Testis (tissue), 3 donors: Measurements from ENCODE around the gene COPS2. TPM values are rescaled to one million over a fixed set of nuclear protein-coding genes. Genes with fewer than 3 reads are reported as not detected.

Source experiments
- DNase-seq: peaks from one replicate; pipeline ENCODE4 v3.0.0-alpha.2; 2019
- H3K27ac ChIP-seq, 2 donors: fragments of 200-600 bp; sonication (generic); one replicate each; pipeline ENCODE4 v1.5.1; 2019
- H3K27me3 ChIP-seq: fragments of 200-600 bp; sonication (generic); one replicate; pipeline ENCODE4 v1.5.1; 2019
- H3K36me3 ChIP-seq: fragments of 200-600 bp; sonication (generic); one replicate; pipeline ENCODE4 v1.5.1; 2017; ENCODE audit warnings: low read depth; ENCODE audit errors: missing control alignments
- H3K4me1 ChIP-seq: fragments of 200-600 bp; sonication (generic); one replicate; pipeline ENCODE4 v1.5.1; 2019
- H3K4me3 ChIP-seq, 2 donors: fragments of 200-600 bp; sonication (generic); one replicate each; pipeline ENCODE4 v1.5.1; 2017 to 2019
- H3K9me3 ChIP-seq: fragments of 200-600 bp; sonication (generic); one replicate; pipeline ENCODE4 v1.5.1; 2017
- POLR2A ChIP-seq: fragments of 450-650 bp; IDR thresholded peaks from one replicate; pipeline ENCODE4 v1.6.1; 2017; ENCODE audit warnings: antibody characterized with exemption, mild to moderate bottlenecking, moderate library complexity
- WGBS, 2 donors: methylation state at CpG; one replicate each; pipeline ENCODE4 v1.1.5; 2018; 5-methylcytosine and 5-hydroxymethylcytosine counted together
- intact Hi-C: fragments of 100-400 bp; cut with DNase I; formaldehyde crosslinking; loops from one replicate; pipeline ENCODE4 v1.15.1; 2023; ENCODE audit warnings: low total_unique reads
- polyA plus RNA-seq: library from polyadenylated mRNA; stranded (reverse); fragments of 350-450 nt; fragmentation: Illumina TruSeq; extraction: RNeasy Lipid Tissue Mini Kit (QIAGEN cat#74804); gene quantifications from one replicate; pipeline ENCODE4 v1.2.3, GENCODE V29; 2014; ENCODE audit warnings: low read depth, low replicate concordance; ENCODE audit not compliant: insufficient read depth
- total RNA-seq, 2 donors: library from RNA; depleted of rRNA; stranded (reverse); fragments of >200 nt; gene quantifications; one replicate each; pipeline ENCODE4 v1.2.3, GENCODE V29; 2016
- TF ChIP-seq, protein P1 (sequence below), 3 experiments: fragments of 450-650 bp in 2 of 3; fragments of 200-600 bp in 1 of 3; sonication (generic) in 1 of 3; IDR thresholded peaks; one replicate each; pipeline ENCODE4 v1.5.1; 2016 to 2019; ENCODE audit warnings: antibody characterized with exemption in 3 of 3, mild to moderate bottlenecking in 2 of 3, moderate library complexity in 1 of 3

COPS2 gene
- total and polyA plus RNA-seq, 3 donors from 2014 or later = 55.4 to 65.0 (median 62.4) TPM

DNA sequence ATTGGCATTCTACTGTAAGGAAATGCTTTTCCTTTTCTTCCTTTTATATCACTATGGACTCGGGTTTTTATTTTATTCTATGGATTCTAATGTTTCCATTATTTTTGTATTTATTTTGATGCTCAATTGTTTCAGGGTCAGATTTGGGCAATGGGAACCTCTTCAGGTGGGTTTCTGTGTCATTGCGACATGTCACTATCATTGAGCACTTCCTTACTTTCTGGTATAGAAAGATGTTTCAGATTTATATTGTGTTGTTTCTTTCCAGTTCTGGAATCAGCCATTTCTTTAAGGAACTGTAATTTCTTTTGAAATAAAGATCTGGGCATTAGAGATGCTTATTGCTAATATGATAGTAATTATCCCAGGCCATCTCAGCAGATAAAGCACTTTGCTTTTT is 36.5 kb upstream of the COPS2 start:
- TF ChIP-seq POLR2A = no peak
- TF ChIP-seq, protein P1, sequence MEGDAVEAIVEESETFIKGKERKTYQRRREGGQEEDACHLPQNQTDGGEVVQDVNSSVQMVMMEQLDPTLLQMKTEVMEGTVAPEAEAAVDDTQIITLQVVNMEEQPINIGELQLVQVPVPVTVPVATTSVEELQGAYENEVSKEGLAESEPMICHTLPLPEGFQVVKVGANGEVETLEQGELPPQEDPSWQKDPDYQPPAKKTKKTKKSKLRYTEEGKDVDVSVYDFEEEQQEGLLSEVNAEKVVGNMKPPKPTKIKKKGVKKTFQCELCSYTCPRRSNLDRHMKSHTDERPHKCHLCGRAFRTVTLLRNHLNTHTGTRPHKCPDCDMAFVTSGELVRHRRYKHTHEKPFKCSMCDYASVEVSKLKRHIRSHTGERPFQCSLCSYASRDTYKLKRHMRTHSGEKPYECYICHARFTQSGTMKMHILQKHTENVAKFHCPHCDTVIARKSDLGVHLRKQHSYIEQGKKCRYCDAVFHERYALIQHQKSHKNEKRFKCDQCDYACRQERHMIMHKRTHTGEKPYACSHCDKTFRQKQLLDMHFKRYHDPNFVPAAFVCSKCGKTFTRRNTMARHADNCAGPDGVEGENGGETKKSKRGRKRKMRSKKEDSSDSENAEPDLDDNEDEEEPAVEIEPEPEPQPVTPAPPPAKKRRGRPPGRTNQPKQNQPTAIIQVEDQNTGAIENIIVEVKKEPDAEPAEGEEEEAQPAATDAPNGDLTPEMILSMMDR (IDR thresholded peaks at IDR 0.05) = no peak
- 94 to 96% methylated on average over 2 of the region's 2 CpGs for WGBS, 2 donors
- intact Hi-C loops = no loop called here

DNA sequence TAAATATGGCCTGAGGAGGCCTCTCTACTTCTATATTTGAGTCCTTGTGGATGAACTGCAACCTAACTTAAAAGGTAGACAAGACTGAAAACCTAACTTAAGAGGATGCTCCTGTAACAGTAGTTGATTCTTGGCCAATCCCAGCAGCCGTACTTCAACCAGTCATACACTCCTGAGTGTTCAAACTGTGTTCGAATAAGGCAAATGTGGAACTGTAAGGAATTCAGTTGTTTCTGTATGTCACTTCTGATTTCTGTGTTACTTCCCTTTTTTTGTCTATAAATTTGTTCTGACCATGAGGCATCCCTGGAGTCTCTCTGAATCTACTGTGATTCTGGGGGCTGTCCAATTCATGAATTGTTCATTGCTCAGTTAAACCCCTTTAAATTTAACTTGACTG is 35.2 kb upstream of the COPS2 start:
- H3K27ac ChIP-seq = no peak overlapping the region
- TF ChIP-seq POLR2A = no peak
- TF ChIP-seq, protein P1 (IDR thresholded peaks at IDR 0.05) = no peak
- 78 to 89% methylated on average over 2 of the region's 2 CpGs for WGBS, 2 donors

More for the DNA sequence above, 36.5 kb upstream of the COPS2 start:
- H3K4me3 ChIP-seq = no peak overlapping the region
- no peaks in the 10 kb centered on the region for H3K27me3 ChIP-seq
- no peaks in the 10 kb centered on the region for H3K36me3 ChIP-seq
- no peak overlapping the region for H3K27ac ChIP-seq
- DNase-seq = no peak
- no peaks in the 10 kb centered on the region for H3K9me3 ChIP-seq
- no peaks in the 10 kb centered on the region for H3K4me1 ChIP-seq

DNA sequence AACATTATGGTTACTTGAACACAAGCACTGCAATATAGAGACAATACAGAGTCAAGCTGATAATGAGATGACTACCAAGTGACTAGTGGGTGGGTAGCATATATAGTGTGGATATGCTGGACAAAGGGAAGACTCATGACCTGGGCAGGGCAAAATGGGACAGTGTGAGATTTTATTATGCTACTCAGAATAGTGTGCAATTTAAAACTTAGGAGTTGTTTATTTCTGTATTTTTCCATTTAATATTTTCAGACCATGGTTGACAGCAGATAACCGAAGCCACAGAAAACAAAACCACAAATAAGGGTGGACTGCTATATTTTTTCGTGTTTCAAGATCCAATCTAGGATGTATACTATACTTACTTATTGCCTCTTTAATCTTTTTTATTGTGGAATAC is 34.2 kb upstream of the COPS2 start:
- intact Hi-C loops = no loop called here
- Histone ChIP-seq H3K9me3 (no peaks in the 10 kb centered on the region), H3K4me3 (no peak overlapping the region), H3K4me1 (no peaks in the 10 kb centered on the region), H3K27ac (no peak overlapping the region), H3K36me3 (no peaks in the 10 kb centered on the region), H3K27me3 (no peaks in the 10 kb centered on the region)
- WGBS, 2 donors = 92 to 95% methylated on average over 2 of the region's 2 CpGs
- TF ChIP-seq POLR2A = no peak
- TF ChIP-seq, protein P1 (IDR thresholded peaks at IDR 0.05) = no peak
- DNase-seq = no peak

More for the DNA sequence above, 35.2 kb upstream of the COPS2 start:
- H3K4me3 ChIP-seq = no peak overlapping the region
- H3K9me3 ChIP-seq = no peaks in the 10 kb centered on the region
- no peaks in the 10 kb centered on the region for H3K27me3 ChIP-seq
- no peaks in the 10 kb centered on the region for H3K36me3 ChIP-seq
- intact Hi-C loops = no loop called here
- no peaks in the 10 kb centered on the region for H3K4me1 ChIP-seq
- DNase-seq = no peak

DNA sequence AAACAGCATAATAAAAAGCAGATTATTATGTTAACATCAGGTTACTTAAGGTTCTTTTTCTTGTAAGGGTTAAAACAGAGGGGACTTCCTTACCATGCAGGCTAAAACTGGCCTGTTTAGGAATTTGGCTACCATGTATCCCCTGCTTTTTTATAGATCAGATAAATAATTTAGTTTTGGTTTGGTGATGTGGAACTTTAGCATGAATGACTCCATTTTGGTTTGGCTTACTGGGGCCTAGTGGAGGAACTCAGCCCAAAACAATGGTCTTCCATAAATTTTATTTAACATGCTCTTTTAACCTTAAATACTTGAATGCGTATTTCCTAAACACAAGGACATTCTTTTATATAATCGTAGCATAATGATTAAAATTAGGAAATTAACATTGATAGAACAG is 33.5 kb upstream of the COPS2 start:
- no peak overlapping the region for H3K27ac ChIP-seq
- H3K27me3 ChIP-seq = no peaks in the 10 kb centered on the region
- no peak for TF ChIP-seq POLR2A
- TF ChIP-seq, protein P1 (IDR thresholded peaks at IDR 0.05) = no peak
- no peaks in the 10 kb centered on the region for H3K4me1 ChIP-seq
- H3K36me3 ChIP-seq = no peaks in the 10 kb centered on the region
- intact Hi-C loops = no loop called here
- DNase-seq = no peak
- no peak overlapping the region for H3K4me3 ChIP-seq
- WGBS, 2 donors = 92 to 98% methylated on average over 2 of the region's 2 CpGs
- no peaks in the 10 kb centered on the region for H3K9me3 ChIP-seq

DNA sequence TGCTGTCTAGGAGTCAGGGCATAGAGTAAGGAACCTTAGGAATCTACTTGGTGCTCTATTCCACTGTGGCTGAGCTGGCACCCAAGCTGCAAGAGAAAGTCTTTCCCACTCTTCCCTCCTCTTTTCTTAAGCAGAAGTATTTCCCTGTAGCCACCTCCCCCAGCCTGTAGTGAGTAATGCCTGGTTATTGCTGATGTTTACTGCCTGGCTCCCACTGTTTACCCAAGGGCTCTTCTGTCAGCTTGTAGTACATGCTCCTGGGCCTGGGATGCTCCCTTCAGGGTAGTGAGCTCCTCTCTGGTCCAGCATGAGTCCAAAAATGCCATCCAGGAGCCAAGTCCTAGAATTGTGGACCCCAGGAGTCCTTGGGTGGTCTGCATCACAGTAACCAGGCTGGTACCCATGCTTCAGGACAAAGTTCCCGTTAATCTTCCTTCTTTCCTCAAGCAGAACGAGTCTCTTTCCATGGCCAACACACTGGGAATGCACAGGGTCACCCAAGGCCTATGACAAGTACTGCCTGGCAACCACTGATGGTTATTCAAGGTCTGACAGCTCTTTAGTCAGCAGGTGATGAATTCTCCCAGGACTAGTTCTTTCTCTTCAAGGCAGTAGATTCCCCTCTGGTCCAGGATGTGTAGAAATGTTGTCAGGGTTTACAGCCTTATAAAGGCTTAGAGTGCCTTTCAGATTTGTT is 32.3 kb upstream of the COPS2 start:
- Histone ChIP-seq H3K36me3 (no peaks in the 10 kb centered on the region), H3K27ac (no peak overlapping the region), H3K27me3 (no peaks in the 10 kb centered on the region), H3K9me3 (no peaks in the 10 kb centered on the region), H3K4me3 (no peak overlapping the region), H3K4me1 (no peaks in the 10 kb centered on the region)
- WGBS, 2 donors = 94 to 100% methylated on average over 1 to 2 of the region's 2 CpGs
- DNase-seq = no peak
- intact Hi-C loops = no loop called here
- TF ChIP-seq, protein P1 (IDR thresholded peaks at IDR 0.05) = no peak
- TF ChIP-seq POLR2A = no peak
